Keratinocyte (primary cell): ENCODE data around the gene ZNF212. TPM values are rescaled to one million over a fixed set of nuclear protein-coding genes. Genes with fewer than 3 reads are reported as not detected.
"Not testable (repeated sequence)": the region's sequence is repeated elsewhere in the genome, so short reads cannot be mapped to it uniquely, and the experiment has no call there.

Source experiments
- DNase-seq: peaks from one replicate; pipeline ENCODE4 v3.0.0-alpha.2; 2011; ENCODE audit warnings: low read depth, missing footprints, low spot score
- FAIRE-seq: peaks from 2 replicates; lab custom pipeline; 2011; peaks lifted over from hg19 to GRCh38; lab: Jason Lieb, UNC
- H2AFZ ChIP-seq: 2 replicates; pipeline ENCODE4 v1.6.0; 2012; ENCODE audit warnings: low read length, control low read depth, inconsistent platforms; ENCODE audit not compliant: control insufficient read depth
- H3K27ac ChIP-seq: 2 replicates; pipeline ENCODE4 v1.5.1; 2011; ENCODE audit warnings: low read length; ENCODE audit not compliant: control insufficient read depth, insufficient read depth
- H3K27me3 ChIP-seq: 3 replicates; pipeline ENCODE4 v1.6.0; 2011; ENCODE audit warnings: low read length; ENCODE audit not compliant: control insufficient read depth, insufficient read depth; ENCODE audit errors: extremely low read depth
- H3K36me3 ChIP-seq, 2 experiments: 2 replicates in 1 of 2; 3 replicates in 1 of 2; pipeline ENCODE4 v1.5.1; 2011; ENCODE audit warnings: low read length in 2 of 2, mild to moderate bottlenecking in 1 of 2; ENCODE audit not compliant: control insufficient read depth in 2 of 2, insufficient read depth in 2 of 2; ENCODE audit errors: extremely low read depth in 1 of 2
- H3K4me1 ChIP-seq: 3 replicates; pipeline ENCODE4 v1.5.1; 2011; ENCODE audit warnings: low read length; ENCODE audit not compliant: control insufficient read depth, insufficient read depth; ENCODE audit errors: extremely low read depth
- H3K4me2 ChIP-seq: 3 replicates; pipeline ENCODE4 v1.6.0; 2011; ENCODE audit warnings: low read depth, low read length; ENCODE audit not compliant: control insufficient read depth, insufficient read depth; ENCODE audit errors: extremely low read depth
- H3K4me3 ChIP-seq, 3 experiments: fragments of 200-600 bp in 1 of 3; sonication (generic) in 1 of 3; 2 replicates in 2 of 3; 3 replicates in 1 of 3; pipeline ENCODE4 v1.5.1; 2011 to 2016; ENCODE audit warnings: low read length in 3 of 3, mild to moderate bottlenecking in 3 of 3, control low read depth in 2 of 3, inconsistent platforms in 1 of 3, low read depth in 1 of 3, mixed read lengths in 1 of 3, mixed run types in 1 of 3, moderate library complexity in 1 of 3; ENCODE audit not compliant: control insufficient read depth in 2 of 3, insufficient read depth in 2 of 3; ENCODE audit errors: extremely low read depth in 1 of 3
- H3K79me2 ChIP-seq: 2 replicates; pipeline ENCODE4 v1.6.0; 2012; ENCODE audit warnings: low read length; ENCODE audit not compliant: control insufficient read depth, insufficient read depth
- H3K9ac ChIP-seq: 3 replicates; pipeline ENCODE4 v1.6.0; 2011; ENCODE audit warnings: low read length; ENCODE audit not compliant: control insufficient read depth, insufficient read depth; ENCODE audit errors: extremely low read depth
- H3K9me1 ChIP-seq: 3 replicates; pipeline ENCODE4 v1.6.0; 2011; ENCODE audit warnings: low read length; ENCODE audit not compliant: control insufficient read depth, insufficient read depth; ENCODE audit errors: extremely low read depth
- H3K9me3 ChIP-seq: 2 replicates; pipeline ENCODE4 v1.5.1; 2012; ENCODE audit warnings: low read depth, low read length; ENCODE audit not compliant: control insufficient read depth
- H4K20me1 ChIP-seq: 3 replicates; pipeline ENCODE4 v1.6.0; 2011; ENCODE audit warnings: low read length; ENCODE audit not compliant: control insufficient read depth, insufficient read depth; ENCODE audit errors: extremely low read depth
- CTCF ChIP-seq, 3 experiments: IDR thresholded peaks in 1 of 3; conservative IDR thresholded peaks in 1 of 3; optimal IDR thresholded peaks in 1 of 3; 2 replicates in 2 of 3; 3 replicates in 1 of 3; pipeline versions ENCODE3 to v1.5.1; 2011; ENCODE audit warnings: low read length in 3 of 3, mild to moderate bottlenecking in 3 of 3, moderate library complexity in 2 of 3, control low read depth in 1 of 3, inconsistent platforms in 1 of 3; ENCODE audit not compliant: insufficient read depth in 2 of 3; ENCODE audit errors: extremely low read depth in 1 of 3
- EZH2 ChIP-seq: IDR thresholded peaks from one replicate; pipeline ENCODE4 v1.6.1; 2012; ENCODE audit warnings: inconsistent platforms, mild to moderate bottlenecking, low read length, moderate library complexity
- dilution Hi-C: fragments of 300-500 bp; cut with MboI; formaldehyde crosslinking; loops from one replicate; pipeline ENCODE4 v1.7.0; 2020; ENCODE audit warnings: low sequenced_read_pairs; ENCODE audit not compliant: extremely low pct_ligation_motif_present
- polyA plus RNA-seq, 5 experiments: library from polyadenylated mRNA; depleted of rRNA in 3 of 5; stranded (reverse) in 3 of 5; stranded (forward) in 1 of 5; unstranded in 1 of 5; fragments of >200 nt; gene quantifications; 1 replicate in 1 of 5; 2 replicates in 3 of 5; 3 replicates in 1 of 5; pipeline versions ENCODE4 v1.2.1 to v1.2.3, GENCODE V29; 2011 to 2012; ENCODE audit warnings: missing spikeins in 2 of 5, low read depth in 1 of 5, low replicate concordance in 1 of 5

The ZNF212 gene
- polyA plus RNA-seq, 1 donor (not counting 4 experiments of a cell fraction or from before 2014, with no cell fraction given), result 3.8 TPM

DNA sequence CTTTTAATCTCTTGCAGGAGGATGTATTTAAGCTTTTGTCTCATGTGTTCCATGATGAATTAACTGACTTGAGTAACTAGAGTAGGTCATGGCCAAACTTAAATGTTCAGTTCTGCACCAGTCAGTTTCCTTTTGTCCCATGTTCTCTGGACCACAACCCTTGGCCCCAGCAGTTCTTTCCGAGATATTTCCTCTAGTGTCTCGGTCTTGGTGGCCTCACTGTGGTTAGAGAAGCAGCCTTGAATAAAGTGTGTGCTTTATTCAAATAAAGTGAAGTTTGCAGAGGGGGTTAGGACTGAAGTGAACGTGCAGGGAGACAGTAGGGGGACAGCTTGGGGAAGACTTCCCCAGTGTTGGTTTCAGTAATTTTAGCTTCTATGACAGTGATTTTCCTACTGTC lies 9.3 kb downstream of the ZNF212 start:
- H2AFZ ChIP-seq, result no peak overlapping the region
- H3K9me3 ChIP-seq, result no peaks in the 10 kb centered on the region
- H3K4me3 ChIP-seq, result no peak overlapping the region
- no peak for TF ChIP-seq EZH2
- no peak for TF ChIP-seq CTCF (optimal IDR thresholded peaks at IDR 0.05 in 1 of 3, IDR thresholded peaks at IDR 0.05 in 1 of 3, conservative IDR thresholded peaks at IDR 0.05 in 1 of 3; ENCODE audit: extremely low read depth in 1 of 3, insufficient read depth in 2 of 3, low read length in 3 of 3)
- peaks cover 5 to 18% of the 10 kb centered on the region in 2 experiments for H3K36me3 ChIP-seq
- dilution Hi-C loops, result no loop called here
- no peak overlapping the region for H3K9ac ChIP-seq
- no peaks in the 10 kb centered on the region for H3K4me1 ChIP-seq
- no peak overlapping the region for H3K4me2 ChIP-seq
- no peaks in the 10 kb centered on the region for H4K20me1 ChIP-seq
- no peaks in the 10 kb centered on the region for H3K27me3 ChIP-seq
- no peaks in the 10 kb centered on the region for H3K9me1 ChIP-seq
- peaks cover 25% of the 10 kb centered on the region for H3K79me2 ChIP-seq
- H3K27ac ChIP-seq, result no peak overlapping the region
- FAIRE-seq (no peak), DNase-seq (no peak)

GRCh38 chr7:149250151-149250550 lies 10.7 kb downstream of the ZNF212 start:
- H3K27me3 ChIP-seq, H3K9ac ChIP-seq, DNase-seq, H3K27ac ChIP-seq, H3K4me3 ChIP-seq, dilution Hi-C loops, H3K4me1 ChIP-seq, H3K9me1 ChIP-seq, FAIRE-seq, H3K4me2 ChIP-seq, H3K9me3 ChIP-seq, H4K20me1 ChIP-seq, H2AFZ ChIP-seq: not testable (repeated sequence)
- Histone ChIP-seq H3K36me3 (peaks cover 13 to 28% of the 10 kb centered on the region in 2 experiments), H3K79me2 (peaks cover 20% of the 10 kb centered on the region)

GRCh38 chr7:149251518-149251917 lies 12.1 kb downstream of the ZNF212 start:
- H3K4me1 ChIP-seq, H3K27ac ChIP-seq, dilution Hi-C loops, H3K27me3 ChIP-seq, H3K9ac ChIP-seq, H3K9me1 ChIP-seq, H4K20me1 ChIP-seq, H3K9me3 ChIP-seq, FAIRE-seq, H3K4me3 ChIP-seq, H3K4me2 ChIP-seq, H2AFZ ChIP-seq, DNase-seq: not testable (repeated sequence)
- Histone ChIP-seq H3K36me3 (peaks cover 16 to 30% of the 10 kb centered on the region in 2 experiments), H3K79me2 (peaks cover 13% of the 10 kb centered on the region)
